PC-9 (cell line): ENCODE data around the gene OTULIN. TPM values are rescaled to one million over a fixed set of nuclear protein-coding genes. Genes with fewer than 3 reads are reported as not detected.

Source experiments
- BruUV-seq: library from RNA; stranded (reverse); fragments of 400-500 nt; replicated peaks from 2 replicates; lab custom pipeline; 2021; lab: Mats Ljungman, UMichigan
- CTCF ChIA-PET: fragments of 300-600 bp; sonication (Branson Sonifier 250); formaldehyde crosslinking; loops from one replicate; lab custom pipeline; 2022; ENCODE audit warnings: antibody characterized with exemption; lab: Charles Lee
- POLR2A ChIA-PET: fragments of 300-600 bp; sonication (Branson Sonifier 250); formaldehyde crosslinking; loops from one replicate; lab custom pipeline; 2022; ENCODE audit warnings: antibody characterized with exemption; ENCODE audit not compliant: unreplicated experiment; lab: Charles Lee
- DNase-seq, 2 experiments: peaks; one replicate each; pipeline versions ENCODE4 v3.0.0 to v3.0.0-alpha.2; 2015 to 2022; ENCODE audit warnings: mixed read lengths in 1 of 2
- H2AFZ ChIP-seq: fragments of 200-600 bp; sonication (generic); 2 replicates; pipeline ENCODE4 v1.8.1; 2017; ENCODE audit warnings: antibody characterized with exemption
- H3F3A ChIP-seq: fragments of 200-600 bp; sonication (generic); 2 replicates; pipeline ENCODE4 v1.8.1; 2017; ENCODE audit warnings: antibody characterized with exemption, mild to moderate bottlenecking, low read depth; ENCODE audit not compliant: insufficient read depth
- H3K27ac ChIP-seq: fragments of 200-600 bp; sonication (generic); 2 replicates; pipeline ENCODE4 v1.6.1; 2016; ENCODE audit warnings: mixed run types
- H3K27me3 ChIP-seq: fragments of 200-600 bp; sonication (generic); 2 replicates; pipeline ENCODE4 v1.6.1; 2016; ENCODE audit warnings: low read depth, mixed run types; ENCODE audit not compliant: insufficient read depth
- H3K36me3 ChIP-seq: fragments of 200-600 bp; sonication (generic); 2 replicates; pipeline ENCODE4 v1.6.1; 2016; ENCODE audit warnings: low read depth, mixed run types
- H3K4me1 ChIP-seq: fragments of 200-600 bp; sonication (generic); replicated peaks from 2 replicates; pipeline ENCODE4 v1.6.1; 2016; ENCODE audit warnings: mixed run types; ENCODE audit not compliant: insufficient read depth
- H3K4me2 ChIP-seq: fragments of 200-600 bp; sonication (generic); 2 replicates; pipeline ENCODE4 v1.6.1; 2017; ENCODE audit warnings: mixed run types
- H3K4me3 ChIP-seq: fragments of 200-600 bp; sonication (generic); 2 replicates; pipeline ENCODE4 v1.6.1; 2016; ENCODE audit warnings: mixed run types
- H3K79me2 ChIP-seq: fragments of 200-600 bp; sonication (generic); 2 replicates; pipeline ENCODE4 v1.6.1; 2017; ENCODE audit warnings: low read depth, mixed run types
- H3K9me2 ChIP-seq: fragments of 200-600 bp; sonication (generic); 2 replicates; pipeline ENCODE4 v1.8.1; 2017; ENCODE audit warnings: mild to moderate bottlenecking; ENCODE audit not compliant: insufficient read depth
- H3K9me3 ChIP-seq: fragments of 200-600 bp; sonication (generic); 2 replicates; pipeline ENCODE4 v1.8.1; 2016; ENCODE audit warnings: low read depth; ENCODE audit not compliant: insufficient read depth
- H4K20me1 ChIP-seq: fragments of 200-600 bp; sonication (generic); 2 replicates; pipeline ENCODE4 v1.8.1; 2017; ENCODE audit not compliant: insufficient read depth
- CTCF ChIP-seq: fragments of 200-600 bp; sonication (generic); conservative IDR thresholded peaks from 2 replicates; pipeline ENCODE4 v1.6.1; 2017; ENCODE audit warnings: mixed run types, antibody characterized with exemption, mild to moderate bottlenecking, moderate library complexity
- EZH2 ChIP-seq: fragments of 200-600 bp; sonication (generic); IDR thresholded peaks from 2 replicates; pipeline ENCODE4 v1.8.0; 2017; ENCODE audit warnings: antibody characterized with exemption, low read depth
- intact Hi-C: fragments of 100-400 bp; cut with micrococcal nuclease; formaldehyde crosslinking; loops from one replicate; pipeline ENCODE4 v1.10.0; 2022; ENCODE audit not compliant: unreplicated experiment
- total RNA-seq: library from RNA; stranded (reverse); gene quantifications from 2 replicates; pipeline ENCODE4 v1.2.3, GENCODE V29; 2021

OTULIN gene
- total RNA-seq, 1 experiment from 2014 or later: 77.2 TPM

GRCh38 chr5:14702238-14702839 is 37.8 kb downstream of the OTULIN start:
- no TSS peak for BruUV-seq
- no peak for TF ChIP-seq EZH2
- no peak for TF ChIP-seq CTCF

GRCh38 chr5:14705556-14705955 is 41.0 kb downstream of the OTULIN start:
- no peaks in the 10 kb centered on the region for H3K79me2 ChIP-seq
- no peaks in the 10 kb centered on the region for H3K9me2 ChIP-seq
- ChIA-PET POLR2A (interaction anchor here (0.7 kb wide), 1 partner anchor 64 kb away, joined by 3 read pairs; no protein-coding TSS in a partner anchor), CTCF (no interaction called here)
- no peaks in the 10 kb centered on the region for H4K20me1 ChIP-seq
- BruUV-seq: no TSS peak
- H3K27me3 ChIP-seq: no peaks in the 10 kb centered on the region
- no peak for DNase-seq
- no peaks in the 10 kb centered on the region for H3K9me3 ChIP-seq
- H3K4me3 ChIP-seq: no peak overlapping the region
- H3K36me3 ChIP-seq: peaks cover 16% of the 10 kb centered on the region; the same call in 1 of the 2 replicates
- no peak overlapping the region for H2AFZ ChIP-seq
- no peaks in the 10 kb centered on the region for H3K4me1 ChIP-seq
- H3K27ac ChIP-seq: no peak overlapping the region
- intact Hi-C loops: no loop called here
- TF ChIP-seq EZH2 (no peak), CTCF (no peak)
- H3F3A ChIP-seq: 0 out of 2 replicates have a peak, but pooled peaks cover 3% of the 10 kb centered on the region
- no peak overlapping the region for H3K4me2 ChIP-seq

More at GRCh38 chr5:14702238-14702839, 37.8 kb downstream of the OTULIN start:
- intact Hi-C loops: no loop called here
- DNase-seq: no peak
- Histone ChIP-seq H3K79me2 (no peaks in the 10 kb centered on the region), H3F3A (0 out of 2 replicates have a peak, but pooled peaks cover 3% of the 10 kb centered on the region), H4K20me1 (no peaks in the 10 kb centered on the region), H3K27ac (no peak overlapping the region), H3K36me3 (peaks cover 6% of the 10 kb centered on the region; the same call in 1 of the 2 replicates), H3K4me1 (no peaks in the 10 kb centered on the region), H3K9me2 (no peaks in the 10 kb centered on the region), H2AFZ (no peak overlapping the region), H3K4me3 (no peak overlapping the region), H3K9me3 (no peaks in the 10 kb centered on the region), H3K27me3 (no peaks in the 10 kb centered on the region), H3K4me2 (no peak overlapping the region)
- ChIA-PET POLR2A (interaction anchor here (0.7 kb wide), 1 partner anchor 13 kb away, joined by 3 read pairs; no protein-coding TSS in a partner anchor), CTCF (interaction anchor here (1.1 kb wide), 1 partner anchor 24 kb away, joined by 19 read pairs; no protein-coding TSS in a partner anchor)

GRCh38 chr5:14706615-14707021 is 42.1 kb downstream of the OTULIN start:
- Histone ChIP-seq H3K4me3 (no peak overlapping the region), H3F3A (0 out of 2 replicates have a peak, but pooled peaks cover 3% of the 10 kb centered on the region), H4K20me1 (no peaks in the 10 kb centered on the region), H3K9me3 (no peaks in the 10 kb centered on the region), H3K9me2 (no peaks in the 10 kb centered on the region), H3K4me2 (no peak overlapping the region), H2AFZ (no peak overlapping the region), H3K36me3 (peaks cover 13% of the 10 kb centered on the region; the same call in 1 of the 2 replicates), H3K79me2 (no peaks in the 10 kb centered on the region), H3K27ac (no peak overlapping the region), H3K27me3 (no peaks in the 10 kb centered on the region), H3K4me1 (no peaks in the 10 kb centered on the region)
- no peak for TF ChIP-seq EZH2
- intact Hi-C loops: no loop called here
- ChIA-PET CTCF (interaction anchor here (0.6 kb wide), 1 partner anchor 11 kb away, joined by 4 read pairs; no protein-coding TSS in a partner anchor), POLR2A (no interaction called here)
- DNase-seq: no peak
- BruUV-seq: no TSS peak
